ENCODE results near the gene DNAJB13.

Gene DNAJB13

DNA sequence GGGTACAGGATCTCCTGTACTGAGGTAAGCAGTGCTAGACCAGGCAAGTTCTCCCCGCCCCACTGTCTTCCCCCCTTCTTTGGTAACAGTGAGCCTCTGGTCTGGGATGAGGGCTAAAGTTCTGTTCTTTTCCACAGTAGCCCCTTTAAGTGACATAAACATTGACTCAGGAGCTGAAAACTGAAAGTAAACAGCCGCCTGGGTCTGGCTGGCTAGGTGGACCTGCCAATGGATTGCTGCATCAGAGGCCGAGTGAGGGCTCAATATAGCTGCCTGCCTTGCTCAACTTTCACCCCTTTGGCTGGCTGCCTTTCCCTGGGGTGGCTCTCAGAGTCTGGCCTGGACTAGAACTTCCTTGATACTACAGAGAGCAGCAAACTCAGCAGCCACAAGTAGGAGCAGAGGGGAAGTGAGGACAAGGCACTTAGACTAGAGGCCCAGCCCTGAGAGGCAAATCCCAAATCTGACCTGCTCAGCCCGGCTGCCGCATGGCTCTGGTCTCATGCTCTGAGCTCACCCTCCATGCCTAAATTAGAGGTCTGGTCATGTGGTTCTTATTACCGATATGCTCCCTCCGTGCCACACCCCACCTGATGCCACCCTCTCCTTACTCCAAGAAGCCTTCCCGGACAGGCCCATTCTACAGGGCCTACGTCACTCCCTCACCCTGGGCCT lies 67.6 kb downstream of the DNAJB13 start:
- no peak overlapping the region for H3K4me3 ChIP-seq (ENCODE audit: low read depth, low read length)
- TF ChIP-seq, protein P1, sequence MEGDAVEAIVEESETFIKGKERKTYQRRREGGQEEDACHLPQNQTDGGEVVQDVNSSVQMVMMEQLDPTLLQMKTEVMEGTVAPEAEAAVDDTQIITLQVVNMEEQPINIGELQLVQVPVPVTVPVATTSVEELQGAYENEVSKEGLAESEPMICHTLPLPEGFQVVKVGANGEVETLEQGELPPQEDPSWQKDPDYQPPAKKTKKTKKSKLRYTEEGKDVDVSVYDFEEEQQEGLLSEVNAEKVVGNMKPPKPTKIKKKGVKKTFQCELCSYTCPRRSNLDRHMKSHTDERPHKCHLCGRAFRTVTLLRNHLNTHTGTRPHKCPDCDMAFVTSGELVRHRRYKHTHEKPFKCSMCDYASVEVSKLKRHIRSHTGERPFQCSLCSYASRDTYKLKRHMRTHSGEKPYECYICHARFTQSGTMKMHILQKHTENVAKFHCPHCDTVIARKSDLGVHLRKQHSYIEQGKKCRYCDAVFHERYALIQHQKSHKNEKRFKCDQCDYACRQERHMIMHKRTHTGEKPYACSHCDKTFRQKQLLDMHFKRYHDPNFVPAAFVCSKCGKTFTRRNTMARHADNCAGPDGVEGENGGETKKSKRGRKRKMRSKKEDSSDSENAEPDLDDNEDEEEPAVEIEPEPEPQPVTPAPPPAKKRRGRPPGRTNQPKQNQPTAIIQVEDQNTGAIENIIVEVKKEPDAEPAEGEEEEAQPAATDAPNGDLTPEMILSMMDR (IDR thresholded peaks at IDR 0.05; ENCODE audit: low read depth, low read length), result no peak

DNA sequence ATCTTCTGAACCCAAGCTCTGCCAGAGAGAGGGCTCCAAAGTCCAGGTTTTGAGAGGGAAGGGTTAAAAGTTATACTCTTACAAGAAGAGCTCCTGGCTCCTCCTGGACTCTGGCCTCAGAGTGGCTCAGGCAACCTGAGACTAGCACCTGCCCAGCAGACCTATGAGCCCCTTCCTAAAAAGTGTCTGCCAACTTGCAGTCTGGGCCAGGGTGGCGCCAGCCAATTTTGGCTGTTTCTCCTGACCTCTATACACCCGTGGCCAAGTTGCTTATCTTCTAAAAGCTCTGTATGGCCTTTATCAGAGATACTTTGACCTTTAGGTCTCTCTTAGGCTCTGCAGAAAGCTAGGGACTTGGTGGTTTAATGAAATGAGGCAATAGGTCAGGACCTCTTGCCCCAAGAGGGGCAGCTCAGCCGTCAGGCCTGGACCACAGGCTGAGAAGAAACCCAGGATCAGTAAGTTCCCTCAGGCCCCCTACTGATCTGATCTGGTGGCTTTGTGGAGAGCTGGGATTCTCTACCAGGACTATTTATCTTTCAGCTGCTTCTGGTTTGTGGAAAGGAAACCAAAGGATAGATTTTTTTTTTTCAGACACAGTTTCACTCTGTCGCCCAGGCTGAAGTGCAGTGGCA lies 68.4 kb downstream of the DNAJB13 start:
- TF ChIP-seq, protein P1 (IDR thresholded peaks at IDR 0.05; ENCODE audit: low read depth, low read length), result no peak
- H3K4me3 ChIP-seq (ENCODE audit: low read depth, low read length), result no peak overlapping the region

DNA sequence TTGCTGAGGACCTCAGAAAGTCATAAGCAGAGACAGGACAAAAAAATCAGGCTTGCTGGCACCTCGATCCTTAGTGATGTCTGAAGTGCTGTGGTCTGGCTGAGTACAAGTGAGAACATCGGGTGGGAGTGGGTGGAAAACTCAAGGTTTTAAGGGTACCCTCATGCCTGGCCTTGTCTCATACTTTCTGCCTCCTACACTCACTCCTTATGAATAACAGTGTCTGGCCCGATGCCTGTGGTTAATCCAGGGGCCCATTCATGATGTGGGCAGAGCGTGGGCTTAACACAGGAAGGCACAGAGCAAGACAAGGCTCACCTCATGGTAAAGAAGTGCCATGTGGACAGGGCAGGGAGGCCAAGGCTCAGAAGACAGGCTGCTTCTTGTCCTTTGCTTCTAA lies 69.0 kb downstream of the DNAJB13 start:
- TF ChIP-seq, protein P1 (IDR thresholded peaks at IDR 0.05; ENCODE audit: low read depth, low read length), result no peak
- no peak overlapping the region for H3K4me3 ChIP-seq (ENCODE audit: low read depth, low read length)

All from WI38 (cell line).